ENCODE measurements around the gene KANK4.

DNA sequence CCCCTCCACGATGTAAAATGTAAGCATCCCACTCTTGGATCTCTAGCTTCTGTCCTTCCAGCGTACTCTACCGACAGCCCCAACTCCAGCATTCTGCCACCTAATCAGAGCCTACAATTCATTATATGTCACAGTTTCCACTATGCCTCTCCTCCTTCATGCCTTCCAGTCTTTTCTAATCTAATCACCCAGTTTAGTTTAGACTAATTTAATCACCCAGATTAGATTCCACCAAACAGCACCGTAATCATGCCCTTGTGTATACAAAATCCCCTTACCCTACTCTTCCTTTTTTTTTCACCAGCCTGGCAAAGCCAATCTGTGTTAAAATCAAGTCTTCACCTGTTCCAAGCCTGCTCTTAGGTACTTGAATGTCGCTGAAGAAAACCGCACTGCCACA lies 49.8 kb upstream of the KANK4 start:
- TF ChIP-seq PKNOX1 (IDR thresholded peaks at IDR 0.05) (no peak), SUZ12 (IDR thresholded peaks at IDR 0.05) (no peak), SP1 (IDR thresholded peaks at IDR 0.05) (no peak)

Measured in HEK293T (cell line).